Measurements from ENCODE around the gene RPS2. TPM values are rescaled to one million over a fixed set of nuclear protein-coding genes. Genes with fewer than 3 reads are reported as not detected.
A peak's percentile ranks its signal among the peaks of the same experiment; 100 is the strongest.

RPS2 gene
- total RNA-seq, 4 donors from 2014 or later, result 1,591 to 3,468 (median 1,745) TPM

DNA sequence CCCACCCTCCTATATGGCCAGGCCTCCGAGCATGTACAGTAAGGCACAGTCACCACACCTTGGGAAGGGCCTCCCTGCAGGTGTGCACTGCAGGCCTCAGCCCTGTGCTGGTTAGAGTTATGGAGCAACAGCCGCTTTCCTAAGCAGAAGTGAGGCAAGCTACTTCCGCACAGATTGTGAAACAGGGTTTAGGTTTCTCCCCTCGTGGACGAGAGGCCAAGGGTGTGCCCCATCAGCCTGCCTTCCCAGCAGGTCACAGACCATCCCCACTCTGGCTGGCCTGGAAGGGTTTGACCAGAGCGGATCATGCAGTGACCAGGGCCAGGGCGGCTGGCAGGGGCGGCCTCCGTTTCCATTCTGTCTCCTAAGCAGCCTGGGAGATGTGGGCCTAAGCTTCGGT is 26.3 kb downstream of the RPS2 start:
- no peak for TF ChIP-seq POLR2A (IDR thresholded peaks at IDR 0.05)
- TF ChIP-seq EP300 (IDR thresholded peaks at IDR 0.05), result peak in 1 of 2 donors; percentile 39
- H3K9me3 ChIP-seq, result no peaks in the 10 kb centered on the region
- no peaks in the 10 kb centered on the region for H3K27me3 ChIP-seq
- peaks cover 0 to 47% (median 9%) of the 10 kb centered on the region in 3 donors for H3K36me3 ChIP-seq
- H3K4me3 ChIP-seq, result no peak overlapping the region
- H3K27ac ChIP-seq, result no peak overlapping the region
- 84 to 88% methylated on average over 10 of the region's 10 CpGs for WGBS, 2 donors
- H3K4me1 ChIP-seq, result peaks cover 0 to 12% (median 10%) of the 10 kb centered on the region in 4 donors
- DNase-seq (ENCODE audit: low spot score in 2 of 2), result no peak

DNA sequence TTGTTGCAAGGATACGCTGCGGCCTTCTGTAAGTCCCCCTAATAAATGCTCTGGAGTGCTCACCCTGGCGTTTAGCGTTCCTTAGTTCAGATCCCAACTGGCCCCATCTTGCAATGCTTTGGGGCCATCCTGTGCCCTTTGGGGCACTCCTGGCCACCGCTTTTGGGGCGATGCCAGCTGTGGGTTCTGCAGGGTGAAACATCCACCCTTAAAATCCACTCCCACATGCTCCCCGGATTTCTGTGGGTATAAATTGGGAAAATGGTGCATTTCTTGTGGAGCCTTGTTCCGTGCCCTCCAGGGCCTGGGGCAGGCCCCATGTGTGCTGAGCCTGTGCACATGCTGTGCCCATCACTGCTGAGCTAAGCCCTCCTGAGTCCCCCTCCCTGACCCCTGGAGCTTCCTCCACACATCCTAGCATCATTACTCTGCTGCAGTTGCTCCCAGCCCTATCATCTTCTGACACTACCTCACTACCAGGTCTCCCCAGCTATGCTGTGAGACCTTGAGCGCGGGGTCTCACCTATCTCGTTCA is 27.6 kb downstream of the RPS2 start:
- H3K27me3 ChIP-seq, result peaks cover 0 to 8% of the 10 kb centered on the region in 2 donors
- H3K4me3 ChIP-seq, result no peak overlapping the region
- H3K36me3 ChIP-seq, result peaks cover 0 to 47% (median 9%) of the 10 kb centered on the region in 3 donors
- no peaks in the 10 kb centered on the region for H3K9me3 ChIP-seq
- H3K27ac ChIP-seq, result no peak overlapping the region
- WGBS, 2 donors, result 94 to 96% methylated on average over 11 of the region's 11 CpGs
- no peak for DNase-seq (ENCODE audit: low spot score in 2 of 2)
- TF ChIP-seq CTCF (IDR thresholded peaks at IDR 0.05) (no peak), EP300 (IDR thresholded peaks at IDR 0.05) (no peak), POLR2A (IDR thresholded peaks at IDR 0.05) (no peak)
- H3K4me1 ChIP-seq, result peaks cover 0 to 6% (median 5%) of the 10 kb centered on the region in 4 donors

- TF ChIP-seq EP300 (IDR thresholded peaks at IDR 0.05) (no peak), CTCF (IDR thresholded peaks at IDR 0.05) (no peak), POLR2A (IDR thresholded peaks at IDR 0.05) (no peak)
- no peak overlapping the region for H3K4me3 ChIP-seq
- no peak for DNase-seq (ENCODE audit: low spot score in 2 of 2)
- peaks cover 0 to 15% (median under 1%) of the 10 kb centered on the region in 3 donors for H3K36me3 ChIP-seq
- H3K9me3 ChIP-seq, result no peaks in the 10 kb centered on the region
- H3K4me1 ChIP-seq, result peaks cover 0 to 12% (median 4%) of the 10 kb centered on the region in 4 donors
- H3K27ac ChIP-seq, result no peak overlapping the region
- peaks cover 0 to 12% of the 10 kb centered on the region in 2 donors for H3K27me3 ChIP-seq
- 37 to 54% methylated on average over 16 to 23 of the region's 23 CpGs for WGBS, 2 donors
Observed at GRCh38 chr16:1933097-1933661, 31.4 kb downstream of the RPS2 start.

- DNase-seq (ENCODE audit: low spot score in 2 of 2), result no peak
- H3K4me3 ChIP-seq, result no peak overlapping the region
- peaks cover 0 to 12% of the 10 kb centered on the region in 2 donors for H3K27me3 ChIP-seq
- no peaks in the 10 kb centered on the region for H3K9me3 ChIP-seq
- H3K36me3 ChIP-seq, result peaks cover 0 to 6% (median 0%) of the 10 kb centered on the region in 3 donors
- WGBS, 2 donors, result 72 to 74% methylated on average over 12 to 13 of the region's 19 CpGs
- no peak for TF ChIP-seq POLR2A (IDR thresholded peaks at IDR 0.05)
- no peak for TF ChIP-seq CTCF (IDR thresholded peaks at IDR 0.05)
- TF ChIP-seq EP300 (IDR thresholded peaks at IDR 0.05), result no peak
- peaks cover 0 to 12% (median 4%) of the 10 kb centered on the region in 4 donors for H3K4me1 ChIP-seq
- no peak overlapping the region for H3K27ac ChIP-seq
Observed at GRCh38 chr16:1932050-1933028, 32.3 kb downstream of the RPS2 start.

DNA sequence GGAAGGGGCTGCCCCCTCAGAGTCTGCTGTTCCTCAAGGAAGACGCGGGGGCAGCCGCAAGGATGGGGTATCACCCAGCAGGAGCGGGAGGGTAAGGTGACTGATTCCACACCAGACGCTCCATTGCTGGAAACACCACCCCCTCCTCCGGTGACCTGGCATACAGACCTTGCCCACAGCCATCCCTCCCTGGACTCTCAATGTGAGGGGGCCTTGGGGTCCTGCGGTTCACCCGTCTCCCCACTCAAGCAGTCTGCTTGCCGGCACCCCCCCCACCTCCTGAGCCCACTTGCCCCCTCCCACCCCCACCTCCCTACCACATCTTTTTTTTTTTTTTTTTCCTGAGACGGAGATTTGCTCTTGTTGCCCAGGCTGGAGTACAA is 34.3 kb downstream of the RPS2 start:
- no peak for DNase-seq (ENCODE audit: low spot score in 2 of 2)
- peaks cover 0 to 12% of the 10 kb centered on the region in 2 donors for H3K27me3 ChIP-seq
- H3K4me1 ChIP-seq, result peaks cover 0 to 12% (median 4%) of the 10 kb centered on the region in 4 donors
- TF ChIP-seq POLR2A (IDR thresholded peaks at IDR 0.05) (no peak), CTCF (IDR thresholded peaks at IDR 0.05) (no peak), EP300 (IDR thresholded peaks at IDR 0.05) (no peak)
- H3K27ac ChIP-seq, result no peak overlapping the region
- H3K36me3 ChIP-seq, result no peaks in the 10 kb centered on the region
- H3K4me3 ChIP-seq, result no peak overlapping the region
- no peaks in the 10 kb centered on the region for H3K9me3 ChIP-seq
- 77% methylated on average over 6 to 10 of the region's 10 CpGs for WGBS, 2 donors
